Thyroid gland (tissue), 4 donors: ENCODE results near the gene APC. TPM values are rescaled to one million over a fixed set of nuclear protein-coding genes. Genes with fewer than 3 reads are reported as not detected.

Experiments
- DNase-seq, 2 donors: peaks; one replicate each; pipeline ENCODE4 v3.0.0-alpha.2; 2019
- H3K27ac ChIP-seq, 3 donors: fragments of 200-600 bp; sonication (generic); 1 replicate in 2 of 3; 2 replicates in 1 of 3; pipeline ENCODE4 v1.5.1; 2016 to 2019; ENCODE audit warnings: mild to moderate bottlenecking in 1 of 3, moderate library complexity in 1 of 3
- H3K27me3 ChIP-seq: fragments of 200-600 bp; sonication (generic); one replicate; pipeline ENCODE4 v1.5.1; 2019
- H3K36me3 ChIP-seq, 2 donors: fragments of 200-600 bp; sonication (generic); one replicate each; pipeline ENCODE4 v1.5.1; 2016 to 2019
- H3K4me1 ChIP-seq, 2 donors: fragments of 200-600 bp; sonication (generic); one replicate each; pipeline ENCODE4 v1.5.1; 2017 to 2019
- H3K4me3 ChIP-seq, 3 donors: fragments of 200-600 bp; sonication (generic); replicated peaks in 1 of 3; 1 replicate in 2 of 3; 2 replicates in 1 of 3; pipeline ENCODE4 v1.5.1; 2016; ENCODE audit warnings: mild to moderate bottlenecking in 1 of 3
- H3K9me3 ChIP-seq: fragments of 200-600 bp; sonication (generic); one replicate; pipeline ENCODE4 v1.5.1; 2017
- CTCF ChIP-seq, 6 experiments: fragments of 200-600 bp in 3 of 6; fragments of 450-650 bp in 3 of 6; sonication (generic) in 3 of 6; IDR thresholded peaks; one replicate each; pipeline ENCODE4 v1.5.1; 2016 to 2019; ENCODE audit warnings: antibody characterized with exemption in 6 of 6, mild to moderate bottlenecking in 2 of 6, inconsistent platforms in 1 of 6, moderate library complexity in 1 of 6
- POLR2A ChIP-seq, 2 donors: fragments of 450-650 bp; IDR thresholded peaks; one replicate each; pipeline ENCODE4 v1.6.1; 2017; ENCODE audit warnings: antibody characterized with exemption in 2 of 2, mild to moderate bottlenecking in 2 of 2, moderate library complexity in 1 of 2
- WGBS, 2 donors: methylation state at CpG; one replicate each; pipeline ENCODE4 v1.1.5; 2017; 5-methylcytosine and 5-hydroxymethylcytosine counted together
- intact Hi-C: fragments of 100-400 bp; cut with DNase I; formaldehyde crosslinking; loops from one replicate; pipeline ENCODE4 v1.15.1; 2023
- total RNA-seq, 4 donors: library from RNA; depleted of rRNA; stranded (reverse); fragments of >200 nt; gene quantifications; one replicate each; pipeline ENCODE4 v1.2.3, GENCODE V29; 2016

The APC gene
- 10 to 100 TPM; 36.1 to 73.0 (median 54.7) TPM for total RNA-seq

GRCh38 chr5:112737463-112738190 is at the start of gene APC:
TSS of gene APC (plus strand) at chr5:112737885. CDS start at chr5:112754891, 17,006 bp downstream.
- intact Hi-C loops = no loop called here
- peaks cover 6 to 9% of the 10 kb centered on the region in 2 donors for H3K4me1 ChIP-seq

DNA sequence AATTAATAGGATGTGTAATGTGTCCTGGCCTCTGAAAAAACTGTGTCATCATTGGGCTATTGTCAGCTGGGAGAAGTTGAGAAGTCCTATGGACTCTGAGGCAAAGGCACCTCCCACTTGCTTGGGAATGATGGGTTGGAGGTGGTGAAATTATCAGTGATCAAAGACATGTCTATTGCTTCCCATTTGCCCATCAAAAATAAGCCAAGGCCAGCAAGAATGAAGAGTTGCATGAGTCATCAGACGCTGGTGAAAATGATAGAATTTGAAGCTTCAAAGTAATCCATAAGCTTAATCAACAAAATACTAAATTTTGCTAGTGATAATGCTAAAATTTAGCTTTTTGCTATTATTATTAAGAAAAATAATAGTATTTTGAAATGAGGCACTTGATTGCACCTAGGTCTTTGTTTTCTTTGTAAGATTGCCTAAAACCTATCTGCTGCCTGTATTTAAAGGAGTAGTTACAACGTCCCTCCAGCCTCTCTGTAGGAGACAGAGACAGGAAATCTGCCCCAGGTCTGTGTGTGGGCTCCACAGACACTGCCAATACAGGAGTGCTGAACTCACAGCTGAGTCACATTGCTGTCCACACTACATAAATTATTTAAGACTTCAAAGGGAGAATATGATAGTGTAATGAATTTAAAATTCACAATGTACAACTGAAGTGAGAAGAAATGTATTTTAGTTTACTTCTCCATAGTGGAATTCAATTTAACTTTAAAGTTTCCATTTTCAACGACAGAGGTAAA is 48.4 kb upstream of the APC start:
- Histone ChIP-seq H3K9me3 (no peaks in the 10 kb centered on the region), H3K4me3 (no peak overlapping the region), H3K36me3 (no peaks in the 10 kb centered on the region), H3K27me3 (no peaks in the 10 kb centered on the region), H3K27ac (no peak overlapping the region), H3K4me1 (no peaks in the 10 kb centered on the region)
- 66 to 80% methylated on average over 3 of the region's 3 CpGs for WGBS, 2 donors
- no peak for DNase-seq
- intact Hi-C loops = no loop called here
- TF ChIP-seq CTCF (IDR thresholded peaks at IDR 0.05) = no peak
- no peak for TF ChIP-seq POLR2A (IDR thresholded peaks at IDR 0.05)

More at GRCh38 chr5:112737463-112738190, at the start of gene APC:
- TF ChIP-seq CTCF (IDR thresholded peaks at IDR 0.05) = peak in 1 of 6 experiments; percentile 36
- peak in 1 of 2 donors; percentile 72 for TF ChIP-seq POLR2A (IDR thresholded peaks at IDR 0.05)
- 0 to 1% methylated on average over 30 to 36 of the region's 36 CpGs for WGBS, 2 donors
- H3K36me3 ChIP-seq = no peaks in the 10 kb centered on the region
- no peaks in the 10 kb centered on the region for H3K9me3 ChIP-seq
- H3K27ac ChIP-seq = peak within 1 kb of the TSS in 1 of 3 donors; percentile 61
- H3K4me3 ChIP-seq = peak within 1 kb of the TSS; percentile 21 to 45 (median 39)
- H3K27me3 ChIP-seq = no peaks in the 10 kb centered on the region
- peak; percentile 94 to 95 for DNase-seq

GRCh38 chr5:112690605-112691338 is 46.9 kb upstream of the APC start:
- Histone ChIP-seq H3K36me3 (no peaks in the 10 kb centered on the region), H3K4me1 (no peaks in the 10 kb centered on the region), H3K9me3 (no peaks in the 10 kb centered on the region), H3K4me3 (no peak overlapping the region), H3K27me3 (no peaks in the 10 kb centered on the region), H3K27ac (no peak overlapping the region)
- no peak for DNase-seq
- WGBS, 2 donors = 90 to 92% methylated on average over 3 of the region's 3 CpGs
- TF ChIP-seq POLR2A (IDR thresholded peaks at IDR 0.05) (no peak), CTCF (IDR thresholded peaks at IDR 0.05) (no peak)
- intact Hi-C loops = no loop called here

GRCh38 chr5:112691339-112691680 is 46.4 kb upstream of the APC start:
- TF ChIP-seq CTCF (IDR thresholded peaks at IDR 0.05) = no peak
- no peak for TF ChIP-seq POLR2A (IDR thresholded peaks at IDR 0.05)
- 80 to 85% methylated on average over 1 of the region's 1 CpG for WGBS, 2 donors
- DNase-seq = no peak
- Histone ChIP-seq H3K27me3 (no peaks in the 10 kb centered on the region), H3K9me3 (no peaks in the 10 kb centered on the region), H3K4me3 (no peak overlapping the region), H3K36me3 (no peaks in the 10 kb centered on the region), H3K4me1 (no peaks in the 10 kb centered on the region), H3K27ac (no peak overlapping the region)
- intact Hi-C loops = no loop called here
